ENCODE results near the gene VPS13C.

GRCh38 chr15:62054979-62055378 lies 5.3 kb downstream of the VPS13C start:
- TF ChIP-seq ZNF274 (IDR thresholded peaks at IDR 0.05; ENCODE audit: low read depth, low read length) (no peak), CTCF (IDR thresholded peaks at IDR 0.05 in 2 of 3, conservative IDR thresholded peaks at IDR 0.05 in 1 of 3; ENCODE audit: borderline replicate concordance in 1 of 3, insufficient read depth in 1 of 3, low read depth in 2 of 3, low read length in 2 of 3) (no peak), EZH2phosphoT487 (IDR thresholded peaks at IDR 0.05; ENCODE audit: borderline replicate concordance) (no peak), POLR2AphosphoS5 (IDR thresholded peaks at IDR 0.05; ENCODE audit: low read depth, low read length) (no peak), POLR2A (IDR thresholded peaks at IDR 0.05; ENCODE audit: borderline replicate concordance, extremely low read depth, insufficient read depth, insufficient read length) (no peak), EGR1 (IDR thresholded peaks at IDR 0.05; ENCODE audit: low read depth) (no peak), ZBTB33 (IDR thresholded peaks at IDR 0.05; ENCODE audit: extremely low read depth, insufficient replicate concordance, low read length) (no peak), ZFX (IDR thresholded peaks at IDR 0.05) (no peak), JUND (IDR thresholded peaks at IDR 0.05) (no peak), ELF1 (IDR thresholded peaks at IDR 0.05; ENCODE audit: borderline replicate concordance, low read depth) (no peak), YY1 (IDR thresholded peaks at IDR 0.05; ENCODE audit: extremely low read depth, insufficient replicate concordance, low read depth, low read length) (no peak), REST (IDR thresholded peaks at IDR 0.05; ENCODE audit: low read depth) (no peak), EZH2 (IDR thresholded peaks at IDR 0.05) (no peak), TCF7L2 (IDR thresholded peaks at IDR 0.05; ENCODE audit: borderline replicate concordance, extremely low read depth, insufficient read depth, insufficient read length) (no peak)
